ENCODE measurements around the gene ZNF300.

ZNF300 gene

GRCh38 chr5:150904479-150905311, at the start of gene ZNF300:
TSS of gene ZNF300 (minus strand) at chr5:150904980. CDS start at chr5:150903155, 1,825 bp downstream.
- Mint-ChIP-seq H3K9me3 (peaks cover 39% of the 10 kb centered on the region), H3K4me3 (peak within 1 kb of the TSS; percentile 71)

GRCh38 chr5:150948539-150948938, 43.8 kb upstream of the ZNF300 start:
- H3K9me3 Mint-ChIP-seq = peaks cover 53% of the 10 kb centered on the region
- peaks cover 6% of the 10 kb centered on the region for H3K27me3 Mint-ChIP-seq
- H3K4me3 Mint-ChIP-seq = no peak overlapping the region
- H3K36me3 Mint-ChIP-seq = peaks cover 3% of the 10 kb centered on the region
- H3K4me1 Mint-ChIP-seq = no peaks in the 10 kb centered on the region
- no peak for DNase-seq
- CTCF ChIA-PET = no interaction called here
- H3K27ac Mint-ChIP-seq = no peak overlapping the region

More at GRCh38 chr5:150904479-150905311, at the start of gene ZNF300:
- CTCF ChIA-PET = no interaction called here
- DNase-seq = peak; percentile 56
- H3K4me1 Mint-ChIP-seq = peaks cover 3% of the 10 kb centered on the region
- peaks cover 3% of the 10 kb centered on the region for H3K27me3 Mint-ChIP-seq
- H3K36me3 Mint-ChIP-seq = peaks cover 6% of the 10 kb centered on the region
- H3K27ac Mint-ChIP-seq = peak within 1 kb of the TSS; percentile 56

- H3K27me3 Mint-ChIP-seq = peaks cover 6% of the 10 kb centered on the region
- CTCF ChIA-PET = no interaction called here
- H3K4me1 Mint-ChIP-seq = no peaks in the 10 kb centered on the region
- peaks cover 45% of the 10 kb centered on the region for H3K9me3 Mint-ChIP-seq
- H3K4me3 Mint-ChIP-seq = no peak overlapping the region
- H3K36me3 Mint-ChIP-seq = peaks cover 3% of the 10 kb centered on the region
- no peak overlapping the region for H3K27ac Mint-ChIP-seq
- no peak for DNase-seq
Measured at GRCh38 chr5:150946351-150946905, 41.6 kb upstream of the ZNF300 start.

GRCh38 chr5:150945947-150946346, 41.2 kb upstream of the ZNF300 start:
- Mint-ChIP-seq H3K4me1 (no peaks in the 10 kb centered on the region), H3K27me3 (peaks cover 6% of the 10 kb centered on the region), H3K36me3 (peaks cover 3% of the 10 kb centered on the region), H3K9me3 (peaks cover 41% of the 10 kb centered on the region), H3K4me3 (no peak overlapping the region), H3K27ac (no peak overlapping the region)
- CTCF ChIA-PET = no interaction called here
- DNase-seq = no peak

- Mint-ChIP-seq H3K9me3 (peaks cover 37% of the 10 kb centered on the region), H3K4me3 (no peak overlapping the region), H3K4me1 (no peaks in the 10 kb centered on the region), H3K36me3 (peaks cover 3% of the 10 kb centered on the region), H3K27ac (no peak overlapping the region), H3K27me3 (peaks cover 6% of the 10 kb centered on the region)
- DNase-seq = no peak
- CTCF ChIA-PET = no interaction called here
Measured at GRCh38 chr5:150945486-150945885, 40.7 kb upstream of the ZNF300 start.

- Mint-ChIP-seq H3K36me3 (peaks cover 2% of the 10 kb centered on the region), H3K27ac (no peak overlapping the region), H3K4me3 (no peak overlapping the region), H3K27me3 (no peaks in the 10 kb centered on the region), H3K9me3 (peaks cover 74% of the 10 kb centered on the region), H3K4me1 (no peaks in the 10 kb centered on the region)
- DNase-seq = no peak
- CTCF ChIA-PET = no interaction called here
Measured at GRCh38 chr5:150931368-150931965, 26.7 kb upstream of the ZNF300 start.

GRCh38 chr5:150918613-150919012, 13.8 kb upstream of the ZNF300 start:
- Mint-ChIP-seq H3K4me3 (no peak overlapping the region), H3K4me1 (no peaks in the 10 kb centered on the region), H3K27me3 (no peaks in the 10 kb centered on the region), H3K36me3 (no peaks in the 10 kb centered on the region), H3K9me3 (peaks cover 23% of the 10 kb centered on the region), H3K27ac (no peak overlapping the region)
- DNase-seq = no peak
- CTCF ChIA-PET = no interaction called here

GRCh38 chr5:150912312-150912814, 7.6 kb upstream of the ZNF300 start:
- DNase-seq = no peak
- peaks cover 29% of the 10 kb centered on the region for H3K9me3 Mint-ChIP-seq
- CTCF ChIA-PET = no interaction called here
- no peak overlapping the region for H3K4me3 Mint-ChIP-seq
- no peaks in the 10 kb centered on the region for H3K36me3 Mint-ChIP-seq
- no peak overlapping the region for H3K27ac Mint-ChIP-seq
- H3K4me1 Mint-ChIP-seq = no peaks in the 10 kb centered on the region
- no peaks in the 10 kb centered on the region for H3K27me3 Mint-ChIP-seq

GRCh38 chr5:150905312-150905683, 518 bp upstream of the ZNF300 start:
- H3K27me3 Mint-ChIP-seq = peaks cover 3% of the 10 kb centered on the region
- H3K9me3 Mint-ChIP-seq = peaks cover 32% of the 10 kb centered on the region
- H3K4me1 Mint-ChIP-seq = peaks cover 3% of the 10 kb centered on the region
- no peak for DNase-seq
- CTCF ChIA-PET = no interaction called here
- H3K4me3 Mint-ChIP-seq = peak overlapping the region; percentile 71
- peaks cover 6% of the 10 kb centered on the region for H3K36me3 Mint-ChIP-seq
- no peak overlapping the region for H3K27ac Mint-ChIP-seq

GRCh38 chr5:150901446-150901845, 3.3 kb downstream of the ZNF300 start:
- Mint-ChIP-seq H3K4me3 (no peak overlapping the region), H3K27ac (no peak overlapping the region), H3K36me3 (peaks cover 16% of the 10 kb centered on the region), H3K4me1 (peaks cover 3% of the 10 kb centered on the region), H3K9me3 (peaks cover 58% of the 10 kb centered on the region), H3K27me3 (peaks cover 3% of the 10 kb centered on the region)
- no peak for DNase-seq
- CTCF ChIA-PET = no interaction called here

GRCh38 chr5:150895431-150896428, 9.1 kb downstream of the ZNF300 start:
- no peaks in the 10 kb centered on the region for H3K4me1 Mint-ChIP-seq
- no peak overlapping the region for H3K4me3 Mint-ChIP-seq
- peaks cover 16% of the 10 kb centered on the region for H3K36me3 Mint-ChIP-seq
- CTCF ChIA-PET = no interaction called here
- H3K27me3 Mint-ChIP-seq = no peaks in the 10 kb centered on the region
- DNase-seq = no peak
- H3K9me3 Mint-ChIP-seq = peaks cover 76% of the 10 kb centered on the region
- H3K27ac Mint-ChIP-seq = no peak overlapping the region

- no peak overlapping the region for H3K4me3 Mint-ChIP-seq
- no peaks in the 10 kb centered on the region for H3K27me3 Mint-ChIP-seq
- H3K27ac Mint-ChIP-seq = no peak overlapping the region
- H3K9me3 Mint-ChIP-seq = peaks cover 22% of the 10 kb centered on the region
- no peak for DNase-seq
- CTCF ChIA-PET = no interaction called here
- no peaks in the 10 kb centered on the region for H3K4me1 Mint-ChIP-seq
- no peaks in the 10 kb centered on the region for H3K36me3 Mint-ChIP-seq
Measured at GRCh38 chr5:150879358-150879757, 25.4 kb downstream of the ZNF300 start.

GRCh38 chr5:150862070-150862469, 42.7 kb downstream of the ZNF300 start:
- Mint-ChIP-seq H3K27ac (no peak overlapping the region), H3K27me3 (no peaks in the 10 kb centered on the region), H3K9me3 (peaks cover 15% of the 10 kb centered on the region), H3K36me3 (no peaks in the 10 kb centered on the region), H3K4me3 (no peak overlapping the region), H3K4me1 (no peaks in the 10 kb centered on the region)
- no peak for DNase-seq
- CTCF ChIA-PET = no interaction called here

All from activated naive CD4-positive, alpha-beta T cell treated with anti-CD3 and anti-CD28 coated beads, Interleukin-2, amount 10 ng/mL, durations not matched to agents 7 days and 5 days (primary cell).